H1 (cell line): ENCODE results near the gene PFDN4. TPM values are rescaled to one million over a fixed set of nuclear protein-coding genes. Genes with fewer than 3 reads are reported as not detected.

Experiments used
- CTCF ChIA-PET: fragments of 300-600 bp; sonication (Branson Sonifier 250); formaldehyde crosslinking; loops from one replicate; lab custom pipeline; 2021; ENCODE audit not compliant: partially characterized antibody; lab: Charles Lee
- POLR2A ChIA-PET: fragments of 300-600 bp; sonication (Branson Sonifier 250); formaldehyde crosslinking; loops from one replicate; lab custom pipeline; 2021; ENCODE audit warnings: inconsistent platforms; ENCODE audit not compliant: partially characterized antibody; lab: Charles Lee
- DNase-seq, 2 experiments: peaks; one replicate each; pipeline versions ENCODE4 v3.0.0 to v3.0.0-alpha.2; 2010 to 2022; ENCODE audit warnings: low spot score in 2 of 2, low read depth in 1 of 2, mixed read lengths in 1 of 2
- FAIRE-seq: peaks from 2 replicates; lab custom pipeline; 2011; peaks lifted over from hg19 to GRCh38; lab: Jason Lieb, UNC
- H2AFZ ChIP-seq: 2 replicates; pipeline ENCODE4 v1.8.1; 2012; ENCODE audit warnings: low read length, inconsistent platforms
- H2AK5ac ChIP-seq: 2 replicates; pipeline ENCODE4 v1.6.1; 2013; ENCODE audit warnings: low read depth, low read length
- H2BK120ac ChIP-seq: replicated peaks from 2 replicates; pipeline ENCODE3; 2013; ENCODE audit warnings: low read depth, low read length, inconsistent platforms
- H2BK12ac ChIP-seq: 2 replicates; pipeline ENCODE4 v1.6.1; 2013; ENCODE audit warnings: low read depth, low read length
- H2BK15ac ChIP-seq: 2 replicates; pipeline ENCODE4 v1.6.1; 2013; ENCODE audit warnings: low read length
- H2BK20ac ChIP-seq: 2 replicates; pipeline ENCODE4 v1.6.1; 2013; ENCODE audit warnings: low read length
- H2BK5ac ChIP-seq: 2 replicates; pipeline ENCODE4 v1.6.1; 2013; ENCODE audit warnings: low read depth, low read length
- H3K14ac ChIP-seq: 2 replicates; pipeline ENCODE4 v1.6.1; 2013; ENCODE audit warnings: inconsistent platforms; ENCODE audit not compliant: insufficient read length
- H3K18ac ChIP-seq: 2 replicates; pipeline ENCODE4 v1.6.1; 2013; ENCODE audit warnings: low read length; ENCODE audit errors: extremely low read depth
- H3K23ac ChIP-seq: 2 replicates; pipeline ENCODE4 v1.6.1; 2013; ENCODE audit warnings: inconsistent platforms; ENCODE audit not compliant: insufficient read length
- H3K23me2 ChIP-seq: 2 replicates; pipeline ENCODE4 v1.6.1; 2013; ENCODE audit warnings: low read depth, low read length
- H3K27ac ChIP-seq: 2 replicates; pipeline ENCODE4 v1.6.1; 2011; ENCODE audit warnings: low read depth, low read length, inconsistent platforms
- H3K27me3 ChIP-seq, 4 experiments: replicated peaks in 1 of 4; 1 replicate in 1 of 4; 2 replicates in 3 of 4; pipeline versions ENCODE4 v1.6.1 to v1.8.1; 2011 to 2013; ENCODE audit warnings: low read length in 3 of 4, mild to moderate bottlenecking in 3 of 4, inconsistent platforms in 2 of 4, mixed read lengths in 2 of 4, moderate library complexity in 1 of 4; ENCODE audit not compliant: control insufficient read depth in 3 of 4, insufficient read depth in 3 of 4; ENCODE audit errors: extremely low read depth in 1 of 4
- H3K36me3 ChIP-seq, 4 experiments: 2 replicates each; pipeline versions ENCODE4 v1.6.1 to v1.8.1; 2011 to 2013; ENCODE audit warnings: mild to moderate bottlenecking in 4 of 4, low read length in 3 of 4, moderate library complexity in 2 of 4, control low read depth in 1 of 4, inconsistent platforms in 1 of 4; ENCODE audit not compliant: insufficient read depth in 4 of 4, control insufficient read depth in 2 of 4
- H3K4ac ChIP-seq: replicated peaks from 2 replicates; pipeline ENCODE3; 2013; ENCODE audit warnings: low read length, low read depth, mixed read lengths, inconsistent platforms; ENCODE audit not compliant: insufficient read length
- H3K4me1 ChIP-seq, 4 experiments: replicated peaks in 1 of 4; 1 replicate in 1 of 4; 2 replicates in 3 of 4; pipeline versions ENCODE4 v1.6.1 to v1.8.1; 2011 to 2013; ENCODE audit warnings: low read length in 3 of 4, inconsistent platforms in 2 of 4, mixed read lengths in 1 of 4; ENCODE audit not compliant: insufficient read depth in 4 of 4, control insufficient read depth in 3 of 4
- H3K4me2 ChIP-seq, 2 experiments: 2 replicates each; pipeline versions ENCODE4 v1.6.1 to v1.8.1; 2011 to 2013; ENCODE audit warnings: low read depth in 2 of 2, low read length in 2 of 2, control low read depth in 1 of 2, inconsistent platforms in 1 of 2, mild to moderate bottlenecking in 1 of 2; ENCODE audit not compliant: insufficient read depth in 1 of 2
- H3K4me3 ChIP-seq, 4 experiments: fragments of 200-600, 300-600 bp in 1 of 4; sonication (generic), shearing (Covaris generic), sonication (Bioruptor Twin) in 1 of 4; 2 replicates each; pipeline versions ENCODE4 v1.5.1 to v1.8.1; 2011 to 2016; ENCODE audit warnings: low read length in 4 of 4, low read depth in 3 of 4, control low read depth in 2 of 4, inconsistent platforms in 2 of 4, mild to moderate bottlenecking in 2 of 4, mixed read lengths in 1 of 4, moderate library complexity in 1 of 4; ENCODE audit not compliant: insufficient read depth in 2 of 4; ENCODE audit errors: extremely low read depth in 1 of 4
- H3K56ac ChIP-seq: replicated peaks from 2 replicates; pipeline ENCODE3; 2013; ENCODE audit warnings: low read depth, mild to moderate bottlenecking, mixed read lengths, low read length, inconsistent platforms; ENCODE audit not compliant: insufficient read length
- H3K79me1 ChIP-seq: 2 replicates; pipeline ENCODE4 v1.6.1; 2013; ENCODE audit warnings: low read depth, low read length, control low read depth
- H3K79me2 ChIP-seq, 2 experiments: 2 replicates each; pipeline versions ENCODE4 v1.6.1 to v1.8.1; 2012 to 2013; ENCODE audit warnings: low read length in 2 of 2, mild to moderate bottlenecking in 2 of 2, inconsistent platforms in 1 of 2; ENCODE audit not compliant: insufficient read depth in 2 of 2, control insufficient read depth in 1 of 2
- H3K9ac ChIP-seq, 4 experiments: replicated peaks in 1 of 4; 1 replicate in 1 of 4; 2 replicates in 3 of 4; pipeline versions ENCODE4 v1.6.1 to v1.8.1; 2011 to 2013; ENCODE audit warnings: low read depth in 3 of 4, low read length in 3 of 4, control low read depth in 2 of 4, mild to moderate bottlenecking in 2 of 4, moderate library complexity in 2 of 4, inconsistent platforms in 1 of 4; ENCODE audit errors: extremely low read depth in 1 of 4
- H3K9me3 ChIP-seq, 2 experiments: 2 replicates each; pipeline versions ENCODE4 v1.6.1 to v1.8.1; 2012 to 2013; ENCODE audit warnings: mild to moderate bottlenecking in 2 of 2, moderate library complexity in 2 of 2, control low read depth in 1 of 2, inconsistent platforms in 1 of 2, low read depth in 1 of 2, low read length in 1 of 2, mixed read lengths in 1 of 2; ENCODE audit not compliant: insufficient read depth in 2 of 2
- H4K20me1 ChIP-seq, 2 experiments: replicated peaks in 1 of 2; 2 replicates each; pipeline versions ENCODE3 to v1.8.1; 2011 to 2013; ENCODE audit warnings: inconsistent platforms in 2 of 2, low read length in 2 of 2, mild to moderate bottlenecking in 1 of 2; ENCODE audit not compliant: insufficient read depth in 2 of 2, control insufficient read depth in 1 of 2
- H4K5ac ChIP-seq: 2 replicates; pipeline ENCODE4 v1.6.1; 2013; ENCODE audit warnings: low read length, low read depth, mixed read lengths, inconsistent platforms; ENCODE audit not compliant: insufficient read length
- H4K8ac ChIP-seq: 2 replicates; pipeline ENCODE4 v1.8.0; 2013; ENCODE audit warnings: mild to moderate bottlenecking, moderate library complexity, low read length, inconsistent platforms; ENCODE audit not compliant: insufficient read depth; ENCODE audit errors: extremely low read depth
- H4K91ac ChIP-seq: replicated peaks from 2 replicates; pipeline ENCODE3; 2013; ENCODE audit warnings: low read length, mixed read lengths, inconsistent platforms; ENCODE audit not compliant: insufficient read length
- BCL11A ChIP-seq, 2 experiments: IDR thresholded peaks; one replicate each; pipeline ENCODE4 v1.6.1; 2011; ENCODE audit warnings: low read depth in 2 of 2, low read length in 2 of 2, mild to moderate bottlenecking in 2 of 2
- EP300 ChIP-seq, 2 experiments: IDR thresholded peaks; 1 replicate in 1 of 2; 2 replicates in 1 of 2; pipeline ENCODE4 v1.6.1; 2011 to 2012; ENCODE audit warnings: low read depth in 2 of 2, low read length in 2 of 2, mild to moderate bottlenecking in 2 of 2, borderline replicate concordance in 1 of 2, inconsistent platforms in 1 of 2, moderate library complexity in 1 of 2
- FOSL1 ChIP-seq: IDR thresholded peaks from 2 replicates; pipeline ENCODE4 v1.6.1; 2011; ENCODE audit warnings: mild to moderate bottlenecking, low read depth, low read length, moderate library complexity; ENCODE audit not compliant: insufficient read depth
- GABPA ChIP-seq: IDR thresholded peaks from 2 replicates; pipeline ENCODE4 v1.6.1; 2011; ENCODE audit warnings: mild to moderate bottlenecking, low read length, moderate library complexity, borderline replicate concordance; ENCODE audit not compliant: insufficient read depth
- HDAC2 ChIP-seq, 2 experiments: fragments of 300-600 bp in 1 of 2; sonication (generic) in 1 of 2; IDR thresholded peaks; 2 replicates each; pipeline ENCODE4 v1.6.1; 2011 to 2012; ENCODE audit warnings: low read depth in 2 of 2, low read length in 2 of 2, mild to moderate bottlenecking in 2 of 2, moderate library complexity in 2 of 2, borderline replicate concordance in 1 of 2, inconsistent platforms in 1 of 2
- MAFK ChIP-seq: IDR thresholded peaks from 2 replicates; pipeline ENCODE4 v1.6.1; 2012; ENCODE audit warnings: low read depth, mild to moderate bottlenecking, improper control_type of control experiment, low read length
- NANOG ChIP-seq: IDR thresholded peaks from 2 replicates; pipeline ENCODE4 v1.6.1; 2011; ENCODE audit warnings: low read length, low read depth, mild to moderate bottlenecking, inconsistent platforms; ENCODE audit not compliant: insufficient read depth, poor library complexity, severe bottlenecking
- RXRA ChIP-seq: IDR thresholded peaks from 2 replicates; pipeline ENCODE4 v1.6.1; 2011; ENCODE audit warnings: low read depth, mild to moderate bottlenecking, low read length, moderate library complexity; ENCODE audit not compliant: insufficient read depth
- SRF ChIP-seq: IDR thresholded peaks from 2 replicates; pipeline ENCODE4 v1.6.1; 2011; ENCODE audit warnings: mild to moderate bottlenecking, low read depth, low read length, moderate library complexity
- TBP ChIP-seq: IDR thresholded peaks from 2 replicates; pipeline ENCODE4 v1.6.1; 2011; ENCODE audit warnings: low read depth, low read length, improper control_type of control experiment
- TEAD4 ChIP-seq: IDR thresholded peaks from 2 replicates; pipeline ENCODE4 v1.6.1; 2012; ENCODE audit warnings: low read depth, low read length, inconsistent platforms, mixed read lengths
- WGBS, 2 experiments: shearing (Covaris generic) in 1 of 2; methylation state at CpG; one replicate each; pipeline versions ENCODE4 v1.1.6 to v1.1.7; 2013 to 2015; ENCODE audit warnings: low lambda C conversion rate in 2 of 2, mixed read lengths in 2 of 2, inconsistent platforms in 1 of 2, low coverage in 1 of 2, missing lambda C conversion rate in 1 of 2; ENCODE audit not compliant: insufficient replicate concordance in 2 of 2, insufficient coverage in 1 of 2, insufficient read length in 1 of 2; ENCODE audit errors: extremely low coverage in 1 of 2, missing lambda C conversion rate in 1 of 2; 5-methylcytosine and 5-hydroxymethylcytosine counted together
- polyA plus RNA-seq, 7 experiments: library from polyadenylated mRNA; depleted of rRNA in 3 of 7; stranded (reverse) in 5 of 7; unstranded in 2 of 7; fragments of >200 nt in 5 of 7; fragments of 200-250 nt in 2 of 7; gene quantifications; 1 replicate in 5 of 7; 2 replicates in 1 of 7; 4 replicates in 1 of 7; pipeline versions ENCODE4 v1.2.1 to v1.2.3, GENCODE V29; 2011 to 2013; ENCODE audit warnings: missing spikeins in 2 of 7, mixed read lengths in 2 of 7
- total RNA-seq: library from RNA; stranded (reverse); fragmentation: NEBNext Ultra II Directional; extraction: Animal tissue kit (Norgen Biotek cat#: 25700); gene quantifications from 2 replicates; pipeline ENCODE4 v1.2.1, GENCODE V29; 2021

The PFDN4 gene
- total and polyA plus RNA-seq, 2 of the 8 experiments (the other 6 are each of a cell fraction or from before 2014, with no cell fraction given), result 41.9 to 96.8 TPM

- 0 out of 7 replicates have a peak, but pooled peaks cover 0 to 5% (median 0%) of the 10 kb centered on the region in 4 experiments for H3K4me1 ChIP-seq
- DNase-seq (no peak), FAIRE-seq (no peak)
- H3K18ac ChIP-seq, result no peak overlapping the region
- H3K4me2 ChIP-seq, result no peak overlapping the region
- H3K23me2 ChIP-seq, result no peaks in the 10 kb centered on the region
- POLR2A ChIA-PET, result interaction anchor here (0.6 kb wide), 1 partner anchor 14 kb away, joined by 3 read pairs; no protein-coding TSS in a partner anchor
- H3K27ac ChIP-seq, result no peak overlapping the region
- no peak overlapping the region for H4K5ac ChIP-seq
- no peaks in the 10 kb centered on the region for H3K79me2 ChIP-seq
- H2BK15ac ChIP-seq, result no peak overlapping the region
- no peaks in the 10 kb centered on the region for H3K27me3 ChIP-seq
- no peak overlapping the region for H3K4me3 ChIP-seq
- no peak overlapping the region for H3K23ac ChIP-seq
- no peak overlapping the region for H3K56ac ChIP-seq
- H2BK120ac ChIP-seq, result no peak overlapping the region
- H3K36me3 ChIP-seq, result no peaks in the 10 kb centered on the region
- no peak overlapping the region for H4K8ac ChIP-seq
- H2AFZ ChIP-seq, result no peak overlapping the region
- no peak overlapping the region for H2BK5ac ChIP-seq
- no peaks in the 10 kb centered on the region for H4K20me1 ChIP-seq
- H2AK5ac ChIP-seq, result no peak overlapping the region
- H2BK12ac ChIP-seq, result no peak overlapping the region
- H3K9me3 ChIP-seq, result no peaks in the 10 kb centered on the region
- H2BK20ac ChIP-seq, result no peak overlapping the region
- no peak overlapping the region for H3K14ac ChIP-seq
- CTCF ChIA-PET, result interaction anchor here (1.3 to 1.4 kb wide), 2 partner anchors 12 to 54 kb away, joined by 3 to 9 read pairs; no protein-coding TSS in a partner anchor
- H3K4ac ChIP-seq, result no peak overlapping the region
- WGBS, 2 experiments, result 96% methylated on average over 3 of the region's 3 CpGs; no CpG with 5 or more reads in 1 of the 2 experiments
- H4K91ac ChIP-seq, result no peak overlapping the region
- H3K79me1 ChIP-seq, result no peaks in the 10 kb centered on the region
- no peak overlapping the region for H3K9ac ChIP-seq
- TF ChIP-seq FOSL1 (no peak), TEAD4 (no peak), RXRA (no peak), BCL11A (IDR thresholded peaks at IDR 0.05; ENCODE audit: low read depth in 2 of 2, low read length in 2 of 2) (no peak), EP300 (IDR thresholded peaks at IDR 0.05; ENCODE audit: borderline replicate concordance in 1 of 2, low read depth in 2 of 2, low read length in 2 of 2) (no peak), SRF (no peak), HDAC2 (IDR thresholded peaks at IDR 0.05; ENCODE audit: borderline replicate concordance in 1 of 2, low read depth in 2 of 2, low read length in 2 of 2) (no peak), MAFK (no peak), GABPA (no peak), NANOG (no peak), TBP (no peak)
Observed at GRCh38 chr20:54158226-54158625, 49.7 kb upstream of the PFDN4 start.
